Mesenchymal stem cell (in vitro differentiated cells and primary cell): ENCODE measurements around the gene CD72.
A peak's percentile ranks its signal among the peaks of the same experiment; 100 is the strongest.
"Not testable (repeated sequence)": the region's sequence is repeated elsewhere in the genome, so short reads cannot be mapped to it uniquely, and the experiment has no call there.

Experiments
- DNase-seq: peaks from one replicate; pipeline ENCODE4 v3.0.0-alpha.2; 2013
- H2AFZ ChIP-seq: one replicate; pipeline ENCODE4 v1.6.1; 2013; ENCODE audit warnings: low read depth, mild to moderate bottlenecking, control low read depth, inconsistent platforms, low read length, moderate library complexity
- H2AK5ac ChIP-seq: 2 replicates; pipeline ENCODE4 v1.6.1; 2013; ENCODE audit warnings: low read length, moderate library complexity, mild to moderate bottlenecking, inconsistent platforms; ENCODE audit not compliant: severe bottlenecking
- H2BK120ac ChIP-seq: one replicate; pipeline ENCODE4 v1.6.1; 2013; ENCODE audit warnings: low read depth, mild to moderate bottlenecking, inconsistent platforms, low read length, moderate library complexity
- H2BK12ac ChIP-seq, 2 experiments: one replicate each; pipeline ENCODE4 v1.6.1; 2013; ENCODE audit warnings: inconsistent platforms in 2 of 2, low read length in 2 of 2, mild to moderate bottlenecking in 2 of 2, moderate library complexity in 2 of 2, control low read depth in 1 of 2
- H2BK15ac ChIP-seq: one replicate; pipeline ENCODE4 v1.6.1; 2013; ENCODE audit warnings: mild to moderate bottlenecking, low read depth, inconsistent platforms; ENCODE audit not compliant: poor library complexity, severe bottlenecking
- H2BK5ac ChIP-seq: 2 replicates; pipeline ENCODE4 v1.6.1; 2013; ENCODE audit warnings: low read depth, mild to moderate bottlenecking, low read length, control low read depth, inconsistent platforms; ENCODE audit not compliant: poor library complexity, severe bottlenecking
- H3K14ac ChIP-seq, 2 experiments: one replicate each; pipeline ENCODE4 v1.6.1; 2013; ENCODE audit warnings: inconsistent platforms in 2 of 2, low read length in 2 of 2, control low read depth in 1 of 2, mild to moderate bottlenecking in 1 of 2, moderate library complexity in 1 of 2
- H3K18ac ChIP-seq, 2 experiments: one replicate each; pipeline ENCODE4 v1.6.1; 2013; ENCODE audit warnings: inconsistent platforms in 2 of 2, low read length in 2 of 2, control low read depth in 1 of 2, low read depth in 1 of 2, mild to moderate bottlenecking in 1 of 2
- H3K23ac ChIP-seq, 2 experiments: one replicate each; pipeline ENCODE4 v1.6.1; 2013; ENCODE audit warnings: inconsistent platforms in 2 of 2, low read length in 2 of 2, mild to moderate bottlenecking in 2 of 2, moderate library complexity in 2 of 2, control low read depth in 1 of 2
- H3K27ac ChIP-seq: 2 replicates; pipeline ENCODE4 v1.5.1; 2013; ENCODE audit warnings: mild to moderate bottlenecking, moderate library complexity, low read length, control low read depth, inconsistent platforms; ENCODE audit not compliant: poor library complexity, severe bottlenecking
- H3K27me3 ChIP-seq, 2 experiments: 2 replicates each; pipeline versions ENCODE4 v1.6.1 to v1.7.0; 2013; ENCODE audit warnings: low read length in 2 of 2, mild to moderate bottlenecking in 2 of 2, moderate library complexity in 2 of 2, control low read depth in 1 of 2, inconsistent platforms in 1 of 2; ENCODE audit not compliant: control insufficient read depth in 1 of 2, insufficient read depth in 1 of 2
- H3K36me3 ChIP-seq, 2 experiments: 2 replicates each; pipeline versions ENCODE4 v1.6.1 to v1.7.0; 2013; ENCODE audit warnings: low read length in 2 of 2, control low read depth in 1 of 2, inconsistent platforms in 1 of 2, low read depth in 1 of 2, mild to moderate bottlenecking in 1 of 2; ENCODE audit not compliant: insufficient read depth in 2 of 2, control insufficient read depth in 1 of 2
- H3K4ac ChIP-seq, 2 experiments: one replicate each; pipeline ENCODE4 v1.6.1; 2013; ENCODE audit warnings: inconsistent platforms in 2 of 2, low read length in 2 of 2, mild to moderate bottlenecking in 2 of 2, moderate library complexity in 2 of 2, control low read depth in 1 of 2, low read depth in 1 of 2
- H3K4me1 ChIP-seq: 2 replicates; pipeline ENCODE4 v1.6.1; 2013; ENCODE audit warnings: low read depth, low read length, control low read depth; ENCODE audit not compliant: control insufficient read depth, insufficient read depth
- H3K4me2 ChIP-seq: 2 replicates; pipeline ENCODE4 v1.6.1; 2013; ENCODE audit warnings: low read length, mild to moderate bottlenecking, inconsistent platforms; ENCODE audit not compliant: poor library complexity, severe bottlenecking
- H3K4me3 ChIP-seq, 2 experiments: 2 replicates each; pipeline versions ENCODE4 v1.5.1 to v1.7.0; 2013; ENCODE audit warnings: low read length in 2 of 2, mild to moderate bottlenecking in 2 of 2, control low read depth in 1 of 2, low read depth in 1 of 2; ENCODE audit not compliant: insufficient read depth in 1 of 2
- H3K79me1 ChIP-seq: replicated peaks from 2 replicates; pipeline ENCODE4 v1.6.1; 2013; ENCODE audit warnings: mild to moderate bottlenecking, control low read depth, low read length, inconsistent platforms; ENCODE audit not compliant: poor library complexity, severe bottlenecking
- H3K9ac ChIP-seq: 2 replicates; pipeline ENCODE4 v1.7.0; 2013; ENCODE audit warnings: mild to moderate bottlenecking, low read length, moderate library complexity
- H3K9me3 ChIP-seq: 2 replicates; pipeline ENCODE4 v1.7.0; 2013; ENCODE audit warnings: mild to moderate bottlenecking, low read length; ENCODE audit not compliant: control insufficient read depth
- H4K8ac ChIP-seq: one replicate; pipeline ENCODE4 v1.6.1; 2013; ENCODE audit warnings: inconsistent platforms, mild to moderate bottlenecking, low read length, moderate library complexity
- H4K91ac ChIP-seq: one replicate; pipeline ENCODE4 v1.6.1; 2013; ENCODE audit warnings: mild to moderate bottlenecking, low read length, inconsistent platforms
- WGBS: methylation state at CpG from one replicate; pipeline ENCODE4 v1.1.7; 2013; ENCODE audit warnings: mixed read lengths; 5-methylcytosine and 5-hydroxymethylcytosine counted together

The CD72 gene

GRCh38 chr9:35616681-35617459 lies 1.3 kb downstream of the CD72 start:
- H3K4me3 ChIP-seq, result peak overlapping the region; percentile 41 to 76
- peak overlapping the region in 1 of 2 experiments; percentile 58 for H3K14ac ChIP-seq
- H2AK5ac ChIP-seq, result no peak overlapping the region
- peaks cover 0 to 65% of the 10 kb centered on the region in 2 experiments for H3K27me3 ChIP-seq
- H3K4ac ChIP-seq, result no peak overlapping the region
- H2BK5ac ChIP-seq, result no peak overlapping the region
- H3K18ac ChIP-seq, result no peak overlapping the region
- no peak overlapping the region for H4K91ac ChIP-seq
- H2BK120ac ChIP-seq, result no peak overlapping the region
- peak overlapping the region; percentile 55 for H4K8ac ChIP-seq
- peak; percentile 77 for DNase-seq
- peaks cover 7% of the 10 kb centered on the region for H3K4me1 ChIP-seq
- H3K27ac ChIP-seq, result no peak overlapping the region
- no peak overlapping the region for H2BK15ac ChIP-seq
- peak overlapping the region; percentile 32 for H2AFZ ChIP-seq
- peak overlapping the region; percentile 76 for H3K4me2 ChIP-seq
- H2BK12ac ChIP-seq, result no peak overlapping the region
- no peaks in the 10 kb centered on the region for H3K9me3 ChIP-seq
- H3K36me3 ChIP-seq, result peaks cover 0 to 3% of the 10 kb centered on the region in 2 experiments
- WGBS, result 8% methylated on average over 51 of the region's 51 CpGs
- no peak overlapping the region for H3K23ac ChIP-seq
- peak overlapping the region; percentile 89 for H3K9ac ChIP-seq
- no peaks in the 10 kb centered on the region for H3K79me1 ChIP-seq

- WGBS, result 47% methylated on average over 17 of the region's 17 CpGs
- no peak overlapping the region for H3K18ac ChIP-seq
Measured at GRCh38 chr9:35615981-35616680, 2.1 kb downstream of the CD72 start.

GRCh38 chr9:35612843-35613242 lies 5.4 kb downstream of the CD72 start:
- H3K79me1 ChIP-seq, result peaks cover 3% of the 10 kb centered on the region
- no peak overlapping the region for H3K4me3 ChIP-seq
- H3K27me3 ChIP-seq, result peaks cover 0 to 39% of the 10 kb centered on the region in 2 experiments
- no peak overlapping the region for H3K18ac ChIP-seq
- no peak overlapping the region for H3K9ac ChIP-seq
- H2BK120ac ChIP-seq, result no peak overlapping the region
- no peak overlapping the region for H3K27ac ChIP-seq
- H3K23ac ChIP-seq, result no peak overlapping the region
- H3K4me2 ChIP-seq, result no peak overlapping the region
- no peak overlapping the region for H3K4ac ChIP-seq
- H3K4me1 ChIP-seq, result peaks cover 7% of the 10 kb centered on the region
- WGBS, result 77% methylated on average over 2 of the region's 2 CpGs
- H3K36me3 ChIP-seq, result peaks cover 26 to 30% of the 10 kb centered on the region in 2 experiments
- no peak overlapping the region for H2BK12ac ChIP-seq
- no peak overlapping the region for H2BK5ac ChIP-seq
- no peak overlapping the region for H4K91ac ChIP-seq
- no peak overlapping the region for H2AK5ac ChIP-seq
- H2BK15ac ChIP-seq, result no peak overlapping the region
- H3K14ac ChIP-seq, result no peak overlapping the region
- no peak overlapping the region for H2AFZ ChIP-seq
- DNase-seq, result no peak
- H3K9me3 ChIP-seq, result no peaks in the 10 kb centered on the region
- H4K8ac ChIP-seq, result no peak overlapping the region

More at GRCh38 chr9:35615981-35616680, 2.1 kb downstream of the CD72 start:
- Histone ChIP-seq H3K23ac (no peak overlapping the region), H2AK5ac (no peak overlapping the region), H4K91ac (no peak overlapping the region), H3K9ac (peak overlapping the region; percentile 89), H3K4me1 (peaks cover 7% of the 10 kb centered on the region), H3K4me2 (no peak overlapping the region), H3K36me3 (peaks cover 0 to 3% of the 10 kb centered on the region in 2 experiments), H2BK15ac (no peak overlapping the region), H2BK12ac (no peak overlapping the region), H3K27ac (no peak overlapping the region), H3K4me3 (peak overlapping the region in 1 of 2 experiments; percentile 76), H4K8ac (no peak overlapping the region), H2AFZ (no peak overlapping the region), H3K14ac (no peak overlapping the region), H3K79me1 (no peaks in the 10 kb centered on the region), H3K4ac (no peak overlapping the region), H2BK5ac (no peak overlapping the region), H3K9me3 (no peaks in the 10 kb centered on the region), H3K27me3 (peaks cover 0 to 58% of the 10 kb centered on the region in 2 experiments), H2BK120ac (no peak overlapping the region)
- DNase-seq, result no peak

GRCh38 chr9:35612066-35612465 lies 6.1 kb downstream of the CD72 start:
- H2BK15ac ChIP-seq, H3K23ac ChIP-seq, H3K4me3 ChIP-seq, H3K4me2 ChIP-seq, DNase-seq, H2AFZ ChIP-seq, H2BK12ac ChIP-seq, H3K4me1 ChIP-seq, H4K91ac ChIP-seq, H2BK120ac ChIP-seq, H3K27ac ChIP-seq, H3K4ac ChIP-seq, H3K9me3 ChIP-seq, H3K14ac ChIP-seq, H3K18ac ChIP-seq, H3K9ac ChIP-seq, H2AK5ac ChIP-seq, H2BK5ac ChIP-seq, H4K8ac ChIP-seq: not testable (repeated sequence)
- Histone ChIP-seq H3K27me3 (peaks cover 0 to 31% of the 10 kb centered on the region in 2 experiments), H3K79me1 (peaks cover 10% of the 10 kb centered on the region), H3K36me3 (peaks cover 32 to 37% of the 10 kb centered on the region in 2 experiments)
- 81% methylated on average over 4 of the region's 4 CpGs for WGBS
